Uterus (tissue), 4 donors: ENCODE results near the gene KRTAP5-2. TPM values are rescaled to one million over a fixed set of nuclear protein-coding genes. Genes with fewer than 3 reads are reported as not detected.
"Not testable (repeated sequence)": the region's sequence is repeated elsewhere in the genome, so short reads cannot be mapped to it uniquely, and the experiment has no call there.

Source experiments
- DNase-seq, 2 donors: peaks; one replicate each; pipeline ENCODE4 v3.0.0-alpha.2; 2019 to 2020
- H3K27ac ChIP-seq, 2 donors: fragments of 200-600 bp; sonication (generic); 1 replicate in 1 of 2; 2 replicates in 1 of 2; pipeline ENCODE4 v1.5.1; 2016 to 2018
- H3K27me3 ChIP-seq, 2 donors: fragments of 200-600 bp; sonication (generic); one replicate each; pipeline ENCODE4 v1.5.1; 2018 to 2019; ENCODE audit warnings: control low read depth in 1 of 2
- H3K36me3 ChIP-seq, 2 donors: fragments of 200-600 bp; sonication (generic); one replicate each; pipeline ENCODE4 v1.5.1; 2019; ENCODE audit warnings: control low read depth in 1 of 2
- H3K4me1 ChIP-seq, 2 donors: fragments of 200-600 bp; sonication (generic); one replicate each; pipeline ENCODE4 v1.5.1; 2018 to 2019; ENCODE audit warnings: control low read depth in 1 of 2
- H3K4me3 ChIP-seq, 2 donors: fragments of 200-600 bp; sonication (generic); 1 replicate in 1 of 2; 2 replicates in 1 of 2; pipeline ENCODE4 v1.5.1; 2018 to 2019; ENCODE audit warnings: mild to moderate bottlenecking in 1 of 2
- H3K9me3 ChIP-seq, 2 donors: fragments of 200-600 bp; sonication (generic); one replicate each; pipeline ENCODE4 v1.5.1; 2019; ENCODE audit warnings: control low read depth in 1 of 2
- CTCF ChIP-seq, 4 experiments: fragments of 200-600 bp in 2 of 4; fragments of 450-650 bp in 2 of 4; sonication (generic) in 2 of 4; IDR thresholded peaks; one replicate each; pipeline ENCODE4 v1.5.1; 2016 to 2019; ENCODE audit warnings: antibody characterized with exemption in 4 of 4, mild to moderate bottlenecking in 2 of 4, moderate library complexity in 1 of 4
- POLR2A ChIP-seq, 2 donors: fragments of 450-650 bp; IDR thresholded peaks; one replicate each; pipeline ENCODE4 v1.6.1; 2016; ENCODE audit warnings: antibody characterized with exemption in 2 of 2, mild to moderate bottlenecking in 1 of 2, moderate library complexity in 1 of 2
- intact Hi-C: fragments of 100-400 bp; cut with DNase I; formaldehyde crosslinking; loops from one replicate; pipeline ENCODE4 v1.15.1; 2023; ENCODE audit warnings: low total_unique reads
- total RNA-seq, 4 donors: library from RNA; depleted of rRNA in 3 of 4; stranded (reverse); fragments of >200 nt in 3 of 4; gene quantifications; one replicate each; pipeline versions ENCODE4 v1.1.0 to v1.2.4, GENCODE V29; 2014 to 2023
- donor health status: DM: yes; HTN: yes; CAD: no.

The KRTAP5-2 gene
- total RNA-seq, 4 donors from 2014 or later: not detected

- no peak overlapping the region for H3K4me3 ChIP-seq
- no peaks in the 10 kb centered on the region for H3K36me3 ChIP-seq
- no peaks in the 10 kb centered on the region for H3K4me1 ChIP-seq
- no peak for DNase-seq
- no peaks in the 10 kb centered on the region for H3K9me3 ChIP-seq
- no peaks in the 10 kb centered on the region for H3K27me3 ChIP-seq
- H3K27ac ChIP-seq: no peak overlapping the region
- intact Hi-C loops: no loop called here
- TF ChIP-seq POLR2A (IDR thresholded peaks at IDR 0.05) (no peak), CTCF (IDR thresholded peaks at IDR 0.05) (no peak)
These were observed 16.1 kb downstream of the KRTAP5-2 start for GRCh38 chr11:1581976-1582375.

- no peak overlapping the region for H3K27ac ChIP-seq
- TF ChIP-seq CTCF (IDR thresholded peaks at IDR 0.05) (no peak), POLR2A (IDR thresholded peaks at IDR 0.05) (no peak)
- H3K4me1 ChIP-seq: peaks cover 0 to 15% of the 10 kb centered on the region in 2 donors
- H3K4me3 ChIP-seq: no peak overlapping the region
- peaks cover 0 to 5% of the 10 kb centered on the region in 2 donors for H3K27me3 ChIP-seq
- no peak for DNase-seq
- H3K36me3 ChIP-seq: no peaks in the 10 kb centered on the region
- intact Hi-C loops: no loop called here
- no peaks in the 10 kb centered on the region for H3K9me3 ChIP-seq
These were observed 21.3 kb downstream of the KRTAP5-2 start for GRCh38 chr11:1576825-1577224.

GRCh38 chr11:1575756-1576155 is 22.3 kb downstream of the KRTAP5-2 start:
- H3K9me3 ChIP-seq, DNase-seq, H3K27me3 ChIP-seq, H3K27ac ChIP-seq, H3K4me3 ChIP-seq, H3K36me3 ChIP-seq: not testable (repeated sequence)
- peaks cover 0 to 23% of the 10 kb centered on the region in 2 donors for H3K4me1 ChIP-seq
- intact Hi-C loops: loop anchor here (2.0 kb wide), 1 partner anchor 29 kb away; no protein-coding TSS in a partner anchor

GRCh38 chr11:1574933-1575242 is 23.2 kb downstream of the KRTAP5-2 start:
- Histone ChIP-seq H3K27ac (no peak overlapping the region), H3K9me3 (no peaks in the 10 kb centered on the region), H3K36me3 (no peaks in the 10 kb centered on the region), H3K4me3 (no peak overlapping the region), H3K27me3 (peaks cover 0 to 5% of the 10 kb centered on the region in 2 donors), H3K4me1 (peaks cover 0 to 31% of the 10 kb centered on the region in 2 donors)
- no peak for TF ChIP-seq POLR2A (IDR thresholded peaks at IDR 0.05)
- no peak for TF ChIP-seq CTCF (IDR thresholded peaks at IDR 0.05)
- intact Hi-C loops: loop anchor here (2.0 kb wide), 1 partner anchor 28 kb away; no protein-coding TSS in a partner anchor
- no peak for DNase-seq

- peak; percentile 59 to 68 for DNase-seq
- H3K4me3 ChIP-seq: peak overlapping the region in 1 of 2 donors; percentile 33
- no peaks in the 10 kb centered on the region for H3K36me3 ChIP-seq
- H3K27me3 ChIP-seq: peaks cover 0 to 5% of the 10 kb centered on the region in 2 donors
- intact Hi-C loops: loop anchor here (2.0 kb wide), 1 partner anchor 28 kb away; no protein-coding TSS in a partner anchor
- peak overlapping the region; percentile 12 to 67 for H3K27ac ChIP-seq
- TF ChIP-seq CTCF (IDR thresholded peaks at IDR 0.05): peak; percentile 54 to 98 (median 96)
- TF ChIP-seq POLR2A (IDR thresholded peaks at IDR 0.05): peak in 1 of 2 donors; percentile 19
- peaks cover 0 to 31% of the 10 kb centered on the region in 2 donors for H3K4me1 ChIP-seq
- no peaks in the 10 kb centered on the region for H3K9me3 ChIP-seq
These were observed 23.7 kb downstream of the KRTAP5-2 start for GRCh38 chr11:1574238-1574932.
